Left lobe of liver (tissue), 2 donors: ENCODE measurements around the gene SMARCE1. TPM values are rescaled to one million over a fixed set of nuclear protein-coding genes. Genes with fewer than 3 reads are reported as not detected.
"Not testable (repeated sequence)": the region's sequence is repeated elsewhere in the genome, so short reads cannot be mapped to it uniquely, and the experiment has no call there.

Experiments
- ATAC-seq: fragments of 200-7000 bp; cut with Tn5 transposase; one replicate; pipeline ENCODE4 v1.9.1; 2020; ENCODE audit warnings: mild to moderate bottlenecking, moderate library complexity
- DNase-seq: peaks from one replicate; pipeline ENCODE4 v3.0.0-alpha.2; 2020; ENCODE audit warnings: low spot score
- total RNA-seq: library from RNA; stranded (reverse); gene quantifications from one replicate; pipeline ENCODE4 v1.2.1, GENCODE V29; 2021
- donor health status: DM: no; HTN: no; CAD: no; lungs with moderate emphysema.
- donor health status: DM: no; HTN: yes; CAD: no.

The SMARCE1 gene
- total RNA-seq, 1 donor from 2014 or later: 28.3 TPM

GRCh38 chr17:40590742-40591141, 56.9 kb downstream of the SMARCE1 start:
- DNase-seq (no peak), ATAC-seq (no peak)

- DNase-seq: no peak
- no peak for ATAC-seq
These were observed 59.1 kb downstream of the SMARCE1 start for GRCh38 chr17:40588552-40588951.

GRCh38 chr17:40586264-40586663, 61.4 kb downstream of the SMARCE1 start:
- not testable (repeated sequence) for DNase-seq

GRCh38 chr17:40584950-40585349, 62.7 kb downstream of the SMARCE1 start:
- ATAC-seq, DNase-seq: not testable (repeated sequence)

More at GRCh38 chr17:40586264-40586663, 61.4 kb downstream of the SMARCE1 start:
- not testable (repeated sequence) for ATAC-seq

GRCh38 chr17:40582328-40582901, 65.2 kb downstream of the SMARCE1 start:
- ATAC-seq (peak; percentile 39), DNase-seq (no peak)

GRCh38 chr17:40580140-40580539, 67.5 kb downstream of the SMARCE1 start:
- DNase-seq (no peak), ATAC-seq (no peak)

- ATAC-seq (no peak), DNase-seq (no peak)
These were observed 68.1 kb downstream of the SMARCE1 start for GRCh38 chr17:40579471-40579870.

- ATAC-seq: no peak
- no peak for DNase-seq
These were observed 70.0 kb downstream of the SMARCE1 start for GRCh38 chr17:40577611-40578065.

- no peak for ATAC-seq
- no peak for DNase-seq
These were observed 71.4 kb downstream of the SMARCE1 start for GRCh38 chr17:40576113-40576740.

Other genes starting within 250 kb of the SMARCE1 start
- 1.8 TPM for gene TOP2A, start 229.9 kb downstream of the SMARCE1 start, total RNA-seq
- gene IGFBP4, start 204.4 kb downstream of the SMARCE1 start, total RNA-seq: 501 TPM
- 0.13 TPM for gene TNS4, start 146.2 kb downstream of the SMARCE1 start, total RNA-seq
- 0.75 TPM for gene CCR7, start 82.3 kb downstream of the SMARCE1 start, total RNA-seq
- 2.4 TPM for gene KRT222, start 17.4 kb upstream of the SMARCE1 start, total RNA-seq
- not detected for gene KRT24, start 55.9 kb upstream of the SMARCE1 start, total RNA-seq
- gene KRT25, start 107.5 kb upstream of the SMARCE1 start, total RNA-seq: not detected
- gene KRT26, start 124.4 kb upstream of the SMARCE1 start, total RNA-seq: not detected
- gene KRT27, start 134.7 kb upstream of the SMARCE1 start, total RNA-seq: not detected
- not detected for gene KRT28, start 152.1 kb upstream of the SMARCE1 start, total RNA-seq
- gene KRT10, start 174.8 kb upstream of the SMARCE1 start, total RNA-seq: 12.2 TPM
- not detected for gene KRT12, start 219.4 kb upstream of the SMARCE1 start, total RNA-seq
- gene KRT20, start 237.4 kb upstream of the SMARCE1 start, total RNA-seq: 0.40 TPM